Fibroblast of lung (primary cell): Measurements from ENCODE around the gene SSUH2. TPM values are rescaled to one million over a fixed set of nuclear protein-coding genes. Genes with fewer than 3 reads are reported as not detected.
"Not testable (repeated sequence)": the region's sequence is repeated elsewhere in the genome, so short reads cannot be mapped to it uniquely, and the experiment has no call there.

Source experiments
- DNase-seq, 2 donors: peaks; one replicate each; pipeline versions ENCODE4 v3.0.0 to v3.0.0-alpha.2; 2010; ENCODE audit warnings: low read depth in 2 of 2
- H2AFZ ChIP-seq: 2 replicates; pipeline ENCODE4 v1.5.1; 2012; ENCODE audit warnings: low read length, control low read depth, inconsistent platforms
- H3K27ac ChIP-seq: 2 replicates; pipeline ENCODE4 v1.5.1; 2011; ENCODE audit warnings: low read length, control low read depth; ENCODE audit not compliant: insufficient read depth
- H3K27me3 ChIP-seq: 2 replicates; pipeline ENCODE4 v1.5.1; 2011; ENCODE audit warnings: mild to moderate bottlenecking, low read length; ENCODE audit not compliant: control insufficient read depth, insufficient read depth
- H3K36me3 ChIP-seq: 2 replicates; pipeline ENCODE4 v1.5.1; 2011; ENCODE audit warnings: low read length; ENCODE audit not compliant: control insufficient read depth, insufficient read depth
- H3K4me1 ChIP-seq: 2 replicates; pipeline ENCODE4 v1.5.1; 2011; ENCODE audit warnings: low read length; ENCODE audit not compliant: control insufficient read depth, insufficient read depth; ENCODE audit errors: extremely low read depth
- H3K4me2 ChIP-seq: 2 replicates; pipeline ENCODE4 v1.5.1; 2011; ENCODE audit warnings: low read length, control low read depth; ENCODE audit not compliant: insufficient read depth; ENCODE audit errors: extremely low read depth
- H3K4me3 ChIP-seq, 4 experiments: fragments of 200-600 bp in 1 of 4; sonication (generic) in 1 of 4; replicated peaks in 1 of 4; 2 replicates each; pipeline ENCODE4 v1.5.1; 2011 to 2016; ENCODE audit warnings: low read length in 4 of 4, low read depth in 3 of 4, mild to moderate bottlenecking in 3 of 4, control low read depth in 2 of 4, inconsistent platforms in 1 of 4, mixed read lengths in 1 of 4; ENCODE audit not compliant: insufficient read depth in 1 of 4; ENCODE audit errors: control extremely low read depth in 1 of 4
- H3K79me2 ChIP-seq: 2 replicates; pipeline ENCODE4 v1.5.1; 2012; ENCODE audit warnings: mild to moderate bottlenecking, low read length, inconsistent platforms; ENCODE audit not compliant: control insufficient read depth, insufficient read depth
- H3K9ac ChIP-seq: 2 replicates; pipeline ENCODE4 v1.5.1; 2011; ENCODE audit warnings: mild to moderate bottlenecking, low read length, control low read depth; ENCODE audit not compliant: insufficient read depth
- H3K9me3 ChIP-seq: 2 replicates; pipeline ENCODE4 v1.5.1; 2012; ENCODE audit warnings: low read depth, low read length; ENCODE audit not compliant: control insufficient read depth, insufficient read depth
- H4K20me1 ChIP-seq: 2 replicates; pipeline ENCODE4 v1.5.1; 2011; ENCODE audit warnings: low read length; ENCODE audit not compliant: control insufficient read depth, insufficient read depth; ENCODE audit errors: extremely low read depth
- EZH2 ChIP-seq: IDR thresholded peaks from 2 replicates; pipeline ENCODE4 v1.5.1; 2012; ENCODE audit warnings: low read length, control low read depth, mild to moderate bottlenecking; ENCODE audit errors: missing control alignments
- polyA plus RNA-seq, 2 donors: library from polyadenylated mRNA; depleted of rRNA in 1 of 2; stranded (reverse) in 1 of 2; unstranded in 1 of 2; fragments of >200 nt; gene quantifications; 2 replicates each; pipeline ENCODE4 v1.2.1, GENCODE V29; 2011 to 2012; ENCODE audit warnings: missing spikeins in 1 of 2
- total RNA-seq: library from RNA; depleted of rRNA; stranded (reverse); fragments of >200 nt; gene quantifications from 2 replicates; pipeline ENCODE4 v1.2.1, GENCODE V29; 2014
- TF ChIP-seq, protein P1 (sequence below), 2 donors: IDR thresholded peaks in 1 of 2; conservative IDR thresholded peaks in 1 of 2; 1 replicate in 1 of 2; 2 replicates in 1 of 2; pipeline ENCODE4 v1.5.1; 2011 to 2012; ENCODE audit warnings: low read length in 2 of 2, control low read depth in 1 of 2, inconsistent platforms in 1 of 2, low read depth in 1 of 2, mild to moderate bottlenecking in 1 of 2

Gene SSUH2
- total and polyA plus RNA-seq, 2 donors (not counting 1 experiment from before 2014, with no cell fraction given) = 0.02 TPM; not detected in 1

DNA sequence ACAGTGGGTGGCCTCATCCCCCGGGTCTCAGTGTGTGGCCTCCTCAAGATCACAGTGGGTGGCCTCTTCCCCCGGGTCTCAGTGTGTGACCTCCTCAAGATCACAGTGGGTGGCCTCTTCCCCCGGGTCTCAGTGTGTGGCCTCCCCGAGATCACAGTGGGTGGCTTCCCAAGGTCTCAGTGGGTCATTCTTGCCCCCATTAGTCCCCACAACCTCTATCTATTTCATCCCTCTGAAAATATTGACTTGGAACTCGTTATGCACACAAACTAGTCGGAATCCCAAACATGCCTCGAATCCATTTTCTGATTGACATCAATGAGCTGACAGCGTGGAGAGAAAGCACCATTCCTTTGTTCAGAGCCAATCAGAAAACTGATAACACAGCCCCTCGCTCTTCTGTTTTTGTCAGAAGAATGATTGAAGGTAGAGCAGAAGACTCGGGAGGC, 10.8 kb upstream of the SSUH2 start:
- Histone ChIP-seq H2AFZ (no peak overlapping the region), H3K4me1 (no peaks in the 10 kb centered on the region), H3K27ac (no peak overlapping the region), H3K9me3 (no peaks in the 10 kb centered on the region), H3K9ac (no peak overlapping the region), H4K20me1 (no peaks in the 10 kb centered on the region), H3K4me2 (no peak overlapping the region), H3K27me3 (peaks cover 7% of the 10 kb centered on the region), H3K36me3 (no peaks in the 10 kb centered on the region), H3K4me3 (no peak overlapping the region), H3K79me2 (no peaks in the 10 kb centered on the region)
- no peak for DNase-seq
- TF ChIP-seq, protein P1, sequence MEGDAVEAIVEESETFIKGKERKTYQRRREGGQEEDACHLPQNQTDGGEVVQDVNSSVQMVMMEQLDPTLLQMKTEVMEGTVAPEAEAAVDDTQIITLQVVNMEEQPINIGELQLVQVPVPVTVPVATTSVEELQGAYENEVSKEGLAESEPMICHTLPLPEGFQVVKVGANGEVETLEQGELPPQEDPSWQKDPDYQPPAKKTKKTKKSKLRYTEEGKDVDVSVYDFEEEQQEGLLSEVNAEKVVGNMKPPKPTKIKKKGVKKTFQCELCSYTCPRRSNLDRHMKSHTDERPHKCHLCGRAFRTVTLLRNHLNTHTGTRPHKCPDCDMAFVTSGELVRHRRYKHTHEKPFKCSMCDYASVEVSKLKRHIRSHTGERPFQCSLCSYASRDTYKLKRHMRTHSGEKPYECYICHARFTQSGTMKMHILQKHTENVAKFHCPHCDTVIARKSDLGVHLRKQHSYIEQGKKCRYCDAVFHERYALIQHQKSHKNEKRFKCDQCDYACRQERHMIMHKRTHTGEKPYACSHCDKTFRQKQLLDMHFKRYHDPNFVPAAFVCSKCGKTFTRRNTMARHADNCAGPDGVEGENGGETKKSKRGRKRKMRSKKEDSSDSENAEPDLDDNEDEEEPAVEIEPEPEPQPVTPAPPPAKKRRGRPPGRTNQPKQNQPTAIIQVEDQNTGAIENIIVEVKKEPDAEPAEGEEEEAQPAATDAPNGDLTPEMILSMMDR (conservative IDR thresholded peaks at IDR 0.05 in 1 of 2, IDR thresholded peaks at IDR 0.05 in 1 of 2; ENCODE audit: low read depth in 1 of 2, low read length in 2 of 2) = no peak
- no peak for TF ChIP-seq EZH2

DNA sequence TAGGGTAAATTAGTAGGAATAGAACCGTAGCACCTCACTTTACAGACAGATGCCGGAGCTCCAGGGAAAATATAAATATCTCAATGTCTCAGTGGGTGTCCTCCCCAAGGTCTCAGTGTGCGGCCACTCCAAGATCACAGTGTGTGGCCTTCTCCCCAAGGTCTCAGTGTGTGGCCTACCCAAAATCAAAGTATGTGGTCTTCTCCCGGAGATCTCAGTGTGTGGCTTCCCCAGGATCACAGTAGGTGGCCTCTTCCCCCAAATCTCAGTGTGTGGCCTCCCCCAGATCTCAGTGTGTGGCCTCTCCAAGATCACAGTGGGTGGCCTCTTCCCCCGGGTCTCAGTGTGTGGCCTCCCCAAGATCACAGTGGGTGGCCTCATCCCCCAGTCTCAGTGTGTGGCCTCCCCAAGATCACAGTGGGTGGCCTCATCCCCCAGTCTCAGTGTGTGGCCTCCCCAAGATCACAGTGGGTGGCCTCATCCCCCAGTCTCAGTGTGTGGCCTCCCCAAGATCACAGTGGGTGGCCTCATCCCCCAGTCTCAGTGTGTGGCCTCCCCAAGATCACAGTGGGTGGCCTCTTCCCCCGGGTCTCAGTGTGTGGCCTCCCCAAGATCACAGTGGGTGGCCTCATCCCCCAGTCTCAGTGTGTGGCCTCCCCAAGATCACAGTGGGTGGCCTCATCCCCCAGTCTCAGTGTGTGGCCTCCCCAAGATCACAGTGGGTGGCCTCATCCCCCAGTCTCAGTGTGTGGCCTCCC, 10.2 kb upstream of the SSUH2 start:
- H3K79me2 ChIP-seq, H3K36me3 ChIP-seq, H3K9me3 ChIP-seq, H3K27me3 ChIP-seq, H3K4me2 ChIP-seq, H3K4me1 ChIP-seq, H3K9ac ChIP-seq, H3K27ac ChIP-seq, H3K4me3 ChIP-seq, DNase-seq, H4K20me1 ChIP-seq, H2AFZ ChIP-seq: not testable (repeated sequence)

DNA sequence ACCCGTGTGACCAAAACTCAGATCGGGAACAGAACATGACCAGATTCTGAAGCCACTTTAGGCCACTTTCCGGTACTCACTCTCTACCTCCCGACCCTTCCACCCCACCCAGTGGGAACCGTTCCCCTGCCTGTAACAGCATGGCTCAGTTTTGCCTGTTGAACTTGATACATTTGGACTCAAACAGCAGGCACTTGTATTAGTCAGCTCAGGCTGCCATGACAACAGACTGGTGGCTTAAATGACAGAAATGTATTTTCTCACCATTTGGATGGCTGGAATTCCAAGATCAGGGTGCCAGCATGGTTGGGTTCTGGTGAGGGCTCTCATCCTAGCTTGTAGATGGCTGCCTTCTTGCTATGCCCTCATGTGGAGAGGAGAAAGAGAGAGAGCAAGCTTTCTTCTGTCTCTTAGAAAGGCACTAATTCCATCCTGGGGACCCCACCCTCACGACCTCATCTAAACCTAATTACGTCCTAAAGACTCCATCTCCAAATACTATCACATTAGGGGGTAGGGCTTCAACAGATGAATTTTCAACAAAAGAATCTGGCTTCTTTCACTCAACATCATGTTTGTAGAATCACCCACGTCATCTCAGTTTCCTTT, 9.3 kb upstream of the SSUH2 start:
- Histone ChIP-seq H3K27me3 (peaks cover 7% of the 10 kb centered on the region), H3K4me1 (no peaks in the 10 kb centered on the region), H3K27ac (no peak overlapping the region), H3K4me3 (no peak overlapping the region), H4K20me1 (no peaks in the 10 kb centered on the region), H3K79me2 (no peaks in the 10 kb centered on the region), H2AFZ (no peak overlapping the region), H3K9ac (no peak overlapping the region), H3K4me2 (no peak overlapping the region), H3K9me3 (no peaks in the 10 kb centered on the region), H3K36me3 (no peaks in the 10 kb centered on the region)
- TF ChIP-seq, protein P1 (conservative IDR thresholded peaks at IDR 0.05 in 1 of 2, IDR thresholded peaks at IDR 0.05 in 1 of 2; ENCODE audit: low read depth in 1 of 2, low read length in 2 of 2) = no peak
- no peak for TF ChIP-seq EZH2
- peak in 1 of 2 donors; percentile 13 for DNase-seq
